ENCODE results near the gene MTSS2.
A peak's percentile ranks its signal among the peaks of the same experiment; 100 is the strongest.

The MTSS2 gene

DNA sequence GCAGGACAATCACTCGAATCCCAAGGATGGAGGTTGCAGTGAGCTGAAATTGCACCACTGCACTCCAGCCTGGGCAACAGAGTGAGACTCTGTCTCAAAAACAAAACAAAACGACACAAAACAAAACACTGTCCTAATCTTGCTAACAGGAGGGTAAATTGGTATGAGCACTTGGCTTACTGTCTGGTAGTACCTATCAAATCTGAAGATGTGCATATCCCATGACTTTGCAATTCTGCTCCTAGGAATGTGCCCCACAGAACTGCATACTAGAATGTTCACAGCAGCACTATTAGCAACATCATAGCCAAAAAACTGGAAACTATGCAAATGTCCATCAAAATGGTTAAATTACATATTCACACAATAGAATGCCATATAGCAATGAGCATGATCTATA is 15.7 kb downstream of the MTSS2 start:
- no peak for DNase-seq

GRCh38 chr16:70665806-70666735 is 19.8 kb downstream of the MTSS2 start:
- DNase-seq, result no peak

DNA sequence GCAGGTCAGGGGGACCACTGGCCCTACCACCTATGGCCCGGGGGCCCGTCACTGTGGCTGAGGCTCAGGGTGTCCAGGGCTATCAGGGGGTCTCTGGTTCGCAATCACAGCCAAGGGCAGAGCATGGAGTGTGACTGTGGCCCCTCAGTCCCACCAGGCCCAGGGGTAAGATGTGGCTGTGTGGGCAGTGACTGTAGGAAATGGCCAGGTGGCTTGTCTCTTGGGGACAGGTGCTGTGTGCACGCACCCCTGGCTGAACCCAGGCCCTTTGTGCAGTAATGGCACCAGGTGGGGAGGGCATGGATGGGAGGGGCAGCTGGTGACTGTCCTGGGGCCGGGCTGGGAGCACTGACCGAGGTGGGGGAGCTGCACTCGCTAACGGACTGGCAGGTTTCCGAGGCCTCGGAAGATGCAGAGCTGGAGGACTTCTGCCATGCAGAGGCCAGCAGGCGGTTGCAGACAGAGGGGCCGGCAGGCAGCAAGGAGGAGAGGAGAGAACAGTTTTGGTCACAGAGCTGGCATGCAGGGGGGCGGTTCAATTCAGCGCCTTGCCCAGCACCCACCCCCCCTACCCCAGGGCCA is 20.6 kb downstream of the MTSS2 start:
- no peak for DNase-seq

DNA sequence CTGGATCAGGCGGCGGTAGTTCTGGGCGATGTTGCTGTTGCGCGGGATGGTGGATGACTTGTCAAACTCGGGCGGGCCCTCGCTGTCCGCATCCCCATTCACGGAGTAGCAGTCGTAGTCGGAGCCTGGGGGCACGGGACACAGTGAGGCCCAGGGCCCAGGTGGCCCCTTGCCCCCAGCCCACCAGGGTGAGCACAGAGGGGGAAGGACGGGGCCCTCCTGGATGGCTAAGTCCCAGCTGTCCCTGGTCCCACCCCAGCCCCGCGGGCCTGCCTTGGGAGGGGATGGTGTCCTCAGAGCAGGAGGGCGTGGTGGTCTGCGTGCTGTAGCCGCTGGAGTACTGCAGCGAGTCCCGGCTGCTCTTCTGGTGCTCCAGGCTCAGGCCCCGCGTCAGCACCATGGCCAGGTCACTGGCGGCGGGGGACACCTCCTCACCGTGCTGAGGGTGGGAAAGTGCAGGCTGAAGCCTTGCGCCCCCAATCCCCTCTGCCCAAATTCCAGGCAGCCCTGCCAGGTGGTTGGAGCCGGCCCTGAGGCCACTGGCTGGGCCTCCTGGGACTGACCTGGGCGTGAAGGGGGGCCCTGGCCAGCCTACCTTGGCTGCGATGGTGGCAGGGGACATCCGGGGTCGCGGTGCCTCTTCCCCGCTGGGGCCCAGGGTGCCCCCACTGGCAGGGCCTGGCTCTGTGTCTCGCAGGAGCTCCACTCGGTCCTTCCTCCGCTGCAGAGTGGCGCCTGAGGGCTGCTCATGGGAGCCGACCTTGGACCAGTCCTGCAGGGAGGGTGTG is 21.3 kb downstream of the MTSS2 start:
- DNase-seq, result no peak

- DNase-seq, result no peak
These were observed 22.1 kb downstream of the MTSS2 start for GRCh38 chr16:70663524-70664324.

- DNase-seq, result no peak
These were observed 22.8 kb downstream of the MTSS2 start for GRCh38 chr16:70662991-70663523.

GRCh38 chr16:70661918-70662641 is 23.8 kb downstream of the MTSS2 start:
- DNase-seq, result no peak

- no peak for DNase-seq
These were observed 24.3 kb downstream of the MTSS2 start for GRCh38 chr16:70661534-70661917.

DNA sequence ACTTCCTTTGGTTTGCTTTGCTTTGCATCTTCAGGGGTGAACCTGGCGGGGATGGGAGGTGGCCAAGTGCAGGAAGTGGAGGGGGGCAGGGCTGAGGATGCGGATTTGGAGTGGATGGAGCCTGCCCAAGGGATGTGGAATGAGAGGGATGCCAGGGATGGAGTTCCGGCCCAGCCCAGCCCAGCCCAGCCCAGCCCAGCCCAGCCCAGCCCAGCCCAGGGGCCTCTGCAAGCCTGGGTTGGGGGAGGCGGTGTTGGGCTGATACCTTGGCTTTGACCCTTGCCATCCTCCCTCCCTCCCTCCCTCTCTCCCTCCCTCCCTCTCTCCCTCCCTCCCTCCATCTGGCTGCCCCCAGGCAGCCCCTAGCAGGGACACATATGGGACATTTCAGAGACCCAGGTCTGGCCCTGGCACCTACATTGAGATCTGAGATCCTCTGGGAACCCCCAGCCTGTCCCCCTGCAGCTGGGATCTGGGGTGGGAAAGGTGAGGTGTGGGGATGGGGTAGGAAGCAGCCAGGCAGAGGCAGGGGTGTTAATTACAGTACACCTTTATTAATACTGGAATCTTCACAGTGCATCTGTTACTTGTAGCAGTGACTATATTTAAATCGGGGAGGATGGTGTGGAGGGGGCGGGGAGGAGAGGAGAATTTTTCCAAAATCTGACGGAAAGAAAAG is 25.0 kb downstream of the MTSS2 start:
- DNase-seq, result no peak

DNA sequence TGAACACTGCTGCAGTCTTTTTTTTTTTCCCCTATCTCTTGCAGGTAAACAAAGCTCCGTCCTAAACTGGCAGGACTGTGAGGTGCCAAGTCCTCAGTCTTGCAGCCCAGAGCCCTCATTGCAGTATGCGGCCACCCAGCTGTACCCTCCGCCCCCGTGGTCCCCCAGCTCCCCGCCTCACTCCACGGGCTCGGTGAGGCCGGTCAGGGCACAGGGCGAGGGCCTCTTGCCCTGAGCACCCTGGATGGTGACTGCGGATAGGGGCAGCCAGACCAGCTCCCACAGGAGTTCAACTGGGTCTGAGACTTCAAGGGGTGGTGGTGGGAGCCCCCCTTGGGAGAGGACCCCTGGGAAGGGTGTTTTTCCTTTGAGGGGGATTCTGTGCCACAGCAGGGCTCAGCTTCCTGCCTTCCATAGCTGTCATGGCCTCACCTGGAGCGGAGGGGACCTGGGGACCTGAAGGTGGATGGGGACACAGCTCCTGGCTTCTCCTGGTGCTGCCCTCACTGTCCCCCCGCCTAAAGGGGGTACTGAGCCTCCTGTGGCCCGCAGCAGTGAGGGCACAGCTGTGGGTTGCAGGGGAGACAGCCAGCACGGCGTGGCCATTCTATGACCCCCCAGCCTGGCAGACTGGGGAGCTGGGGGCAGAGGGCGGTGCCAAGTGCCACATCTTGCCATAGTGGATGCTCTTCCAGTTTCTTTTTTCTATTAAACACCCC is 25.7 kb downstream of the MTSS2 start:
- no peak for DNase-seq

GRCh38 chr16:70659546-70659945 is 26.3 kb downstream of the MTSS2 start:
- no peak for DNase-seq

DNA sequence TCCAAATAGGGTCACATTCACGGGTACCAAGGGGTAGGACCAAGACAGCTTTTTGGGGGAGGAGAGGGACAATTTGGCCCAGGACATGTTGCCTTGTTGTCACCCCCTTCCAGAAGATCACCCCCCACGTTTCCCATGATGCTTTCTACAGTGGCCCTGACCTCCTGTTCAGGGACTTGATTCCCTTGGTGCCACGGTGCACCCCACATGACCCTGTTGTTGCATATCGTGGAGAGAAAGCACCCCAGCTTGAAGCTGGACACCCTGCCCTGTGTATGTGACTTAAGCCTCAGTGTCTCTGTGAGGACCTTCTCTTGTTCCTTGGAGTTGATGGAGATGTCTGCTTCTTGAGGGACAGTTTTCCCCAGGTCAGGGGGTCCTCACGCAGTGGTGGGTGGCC is 26.9 kb downstream of the MTSS2 start:
- no peak for DNase-seq

DNA sequence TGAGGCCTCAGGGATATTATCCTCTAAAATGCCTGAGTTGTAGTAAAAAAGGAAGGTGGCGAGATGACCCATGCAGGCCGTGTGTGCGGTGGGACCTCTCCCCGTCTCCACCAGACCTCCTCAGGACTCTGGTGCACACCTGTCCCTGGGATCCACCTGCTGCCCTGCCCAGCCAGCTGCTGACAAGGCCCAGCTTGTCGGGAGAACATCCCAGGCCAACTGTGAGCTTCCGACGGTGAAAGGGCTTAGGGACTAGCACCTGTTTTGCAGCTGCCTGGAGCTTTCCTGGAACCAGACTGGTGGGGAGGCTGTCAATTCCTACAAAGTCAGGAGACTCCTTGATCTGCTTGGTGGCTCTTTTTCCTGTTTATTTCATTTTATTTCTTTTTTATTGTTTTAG is 27.9 kb downstream of the MTSS2 start:
- DNase-seq, result no peak

GRCh38 chr16:70656712-70657263 is 29.1 kb downstream of the MTSS2 start:
- no peak for DNase-seq

DNA sequence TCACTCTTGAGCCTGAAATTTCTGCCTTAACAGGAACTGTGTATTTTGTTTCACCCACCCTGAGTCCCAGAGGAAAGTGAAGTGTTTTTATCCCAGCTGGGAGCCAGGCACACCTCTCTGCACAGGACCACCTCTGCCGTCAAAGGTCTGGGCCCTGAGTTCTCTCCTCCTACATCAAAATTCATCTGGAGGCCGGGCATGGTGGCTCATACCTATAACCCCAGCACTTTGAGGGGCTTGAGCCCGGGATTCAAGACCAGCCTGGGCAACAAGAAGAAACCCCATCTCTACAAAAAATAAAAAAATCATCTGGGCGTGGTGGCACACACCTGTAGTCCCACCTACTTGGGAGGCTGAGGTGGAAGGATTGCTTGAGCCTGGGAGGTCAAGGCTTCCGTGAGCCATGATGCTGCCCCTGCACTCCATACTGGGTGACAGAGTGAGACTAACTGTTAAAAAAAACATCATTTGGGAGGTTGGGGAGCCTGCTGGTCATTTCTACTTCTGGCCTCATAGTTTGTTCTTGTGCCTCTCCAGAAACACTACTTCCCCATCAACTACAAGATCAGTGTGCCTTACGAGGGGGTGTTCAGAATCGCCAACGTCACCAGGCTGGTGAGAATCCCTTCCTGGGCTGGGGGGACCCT is 29.7 kb downstream of the MTSS2 start:
- DNase-seq, result no peak

- DNase-seq, result peak; percentile 30
These were observed 31.8 kb downstream of the MTSS2 start for GRCh38 chr16:70653809-70654771.

DNA sequence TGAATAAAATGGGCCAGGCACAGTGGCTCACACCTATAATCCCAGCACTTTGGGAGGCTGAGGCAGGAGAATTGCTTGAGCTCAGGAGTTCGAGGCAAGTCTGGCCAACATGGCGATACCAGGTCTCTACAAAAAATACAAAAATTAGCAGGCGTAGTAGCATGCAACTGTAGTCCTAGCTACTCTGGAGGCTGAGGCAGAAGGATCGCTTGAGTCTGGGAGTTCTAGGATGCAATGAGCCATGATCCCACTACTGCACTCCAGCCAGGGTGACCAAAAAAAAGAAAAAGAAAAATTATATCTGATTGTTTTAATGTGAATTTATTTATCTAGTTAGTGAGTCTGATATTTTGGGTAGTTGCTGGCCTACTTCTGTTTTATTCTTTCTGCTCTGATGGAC is 32.4 kb downstream of the MTSS2 start:
- no peak for DNase-seq

GRCh38 chr16:70652322-70652721 is 33.5 kb downstream of the MTSS2 start:
- DNase-seq, result no peak

Measured in GF-D8 (cell line).